Right lobe of liver (tissue), 4 donors: ENCODE measurements around the gene KLHL26.

Experiments
- CTCF ChIP-seq, 4 donors: fragments of 200-600 bp in 3 of 4; fragments of 450-650 bp in 1 of 4; IDR thresholded peaks; one replicate each; pipeline versions ENCODE4 v1.5.1 to v1.8.0; 2016 to 2022; ENCODE audit warnings: antibody characterized with exemption in 4 of 4, mild to moderate bottlenecking in 2 of 4
- POLR2A ChIP-seq: fragments of 450-650 bp; IDR thresholded peaks from one replicate; pipeline ENCODE4 v1.6.1; 2017; ENCODE audit warnings: antibody characterized with exemption, mild to moderate bottlenecking
- donor health status: DM: no; HTN: no; CAD: no.
- donor health status: DM: no; HTN: no; CAD: no.
- donor health status: DM: no; HTN: yes; CAD: no.

- TF ChIP-seq CTCF (IDR thresholded peaks at IDR 0.05) (no peak), POLR2A (no peak)
These were observed 51.1 kb downstream of the KLHL26 start for GRCh38 chr19:18687740-18688465.
